ENCODE measurements around the gene PLCB1.

Gene PLCB1

DNA sequence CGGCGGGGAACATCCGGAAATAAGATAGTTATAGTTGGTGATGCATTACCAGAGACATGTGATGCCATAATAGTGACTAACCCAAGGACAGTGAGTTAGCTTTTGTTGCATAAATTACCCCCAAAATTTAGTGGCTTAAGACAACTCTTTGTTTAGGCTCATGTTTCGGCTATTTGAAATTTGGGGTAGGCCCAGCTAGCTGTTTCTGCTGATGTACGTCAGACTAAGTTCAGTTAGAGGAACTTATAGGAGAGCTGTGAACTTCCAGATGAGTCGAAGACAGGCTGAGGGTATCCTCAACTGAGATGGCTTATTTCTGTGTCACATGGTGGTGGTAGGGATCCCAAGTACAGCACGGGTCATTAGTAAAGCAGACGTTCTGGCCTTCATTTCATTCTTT lies 366.5 kb downstream of the PLCB1 start:
- Histone ChIP-seq H3K4me1 (ENCODE audit: control insufficient read depth, insufficient read depth, low read length) (no peaks in the 10 kb centered on the region), H3K9me3 (ENCODE audit: control insufficient read depth, low read length) (no peaks in the 10 kb centered on the region), H3K27me3 (ENCODE audit: control insufficient read depth, insufficient read depth, low read length, poor library complexity, severe bottlenecking) (no peaks in the 10 kb centered on the region), H3K4me3 (ENCODE audit: insufficient read depth, low read depth, low read length) (no peak overlapping the region), H3K36me3 (ENCODE audit: control insufficient read depth, insufficient read depth, low read length) (no peaks in the 10 kb centered on the region), H3K27ac (ENCODE audit: insufficient read depth, low read depth, low read length, poor library complexity, severe bottlenecking) (no peak overlapping the region)
- WGBS, 2 experiments, result 95 to 96% methylated on average over 7 to 8 of the region's 8 CpGs

DNA sequence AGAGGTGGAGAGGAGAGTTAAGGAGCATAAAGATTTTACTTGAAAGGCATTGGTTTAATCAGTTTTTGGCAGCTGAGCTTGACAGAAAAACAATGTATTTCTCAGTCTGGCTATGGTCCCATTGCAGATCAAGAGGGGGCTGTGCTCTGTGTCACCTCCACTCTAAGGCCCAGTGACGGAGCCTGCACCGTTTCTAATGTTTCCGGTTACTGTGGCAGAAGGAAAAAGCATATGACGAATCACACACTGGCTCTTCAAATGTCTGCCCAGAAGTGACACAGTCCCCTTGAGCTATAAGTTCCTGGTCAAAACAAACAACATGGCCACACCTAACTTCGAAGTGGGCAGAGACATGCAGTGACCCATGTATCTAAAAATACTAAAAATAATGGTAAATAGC lies 372.0 kb downstream of the PLCB1 start:
- H3K4me1 ChIP-seq (ENCODE audit: control insufficient read depth, insufficient read depth, low read length), result no peaks in the 10 kb centered on the region
- no peaks in the 10 kb centered on the region for H3K9me3 ChIP-seq (ENCODE audit: control insufficient read depth, low read length)
- 96 to 98% methylated on average over 4 to 5 of the region's 5 CpGs for WGBS, 2 experiments
- H3K27me3 ChIP-seq (ENCODE audit: control insufficient read depth, insufficient read depth, low read length, poor library complexity, severe bottlenecking), result no peaks in the 10 kb centered on the region
- no peaks in the 10 kb centered on the region for H3K36me3 ChIP-seq (ENCODE audit: control insufficient read depth, insufficient read depth, low read length)
- H3K4me3 ChIP-seq (ENCODE audit: insufficient read depth, low read depth, low read length), result no peak overlapping the region
- no peak overlapping the region for H3K27ac ChIP-seq (ENCODE audit: insufficient read depth, low read depth, low read length, poor library complexity, severe bottlenecking)

GRCh38 chr20:8505476-8506200 lies 373.6 kb downstream of the PLCB1 start:
- no peaks in the 10 kb centered on the region for H3K9me3 ChIP-seq (ENCODE audit: control insufficient read depth, low read length)
- H3K27ac ChIP-seq (ENCODE audit: insufficient read depth, low read depth, low read length, poor library complexity, severe bottlenecking), result no peak overlapping the region
- H3K4me3 ChIP-seq (ENCODE audit: insufficient read depth, low read depth, low read length), result no peak overlapping the region
- no peaks in the 10 kb centered on the region for H3K36me3 ChIP-seq (ENCODE audit: control insufficient read depth, insufficient read depth, low read length)
- H3K4me1 ChIP-seq (ENCODE audit: control insufficient read depth, insufficient read depth, low read length), result no peaks in the 10 kb centered on the region
- WGBS, 2 experiments, result 95 to 96% methylated on average over 4 of the region's 4 CpGs
- no peaks in the 10 kb centered on the region for H3K27me3 ChIP-seq (ENCODE audit: control insufficient read depth, insufficient read depth, low read length, poor library complexity, severe bottlenecking)

- Histone ChIP-seq H3K36me3 (ENCODE audit: control insufficient read depth, insufficient read depth, low read length) (no peaks in the 10 kb centered on the region), H3K4me3 (ENCODE audit: insufficient read depth, low read depth, low read length) (no peak overlapping the region), H3K27ac (ENCODE audit: insufficient read depth, low read depth, low read length, poor library complexity, severe bottlenecking) (no peak overlapping the region), H3K27me3 (ENCODE audit: control insufficient read depth, insufficient read depth, low read length, poor library complexity, severe bottlenecking) (no peaks in the 10 kb centered on the region), H3K9me3 (ENCODE audit: control insufficient read depth, low read length) (no peaks in the 10 kb centered on the region), H3K4me1 (ENCODE audit: control insufficient read depth, insufficient read depth, low read length) (no peaks in the 10 kb centered on the region)
- WGBS, 2 experiments, result 94 to 100% methylated on average over 2 to 3 of the region's 3 CpGs
Measured at GRCh38 chr20:8507231-8507630, 375.2 kb downstream of the PLCB1 start.

DNA sequence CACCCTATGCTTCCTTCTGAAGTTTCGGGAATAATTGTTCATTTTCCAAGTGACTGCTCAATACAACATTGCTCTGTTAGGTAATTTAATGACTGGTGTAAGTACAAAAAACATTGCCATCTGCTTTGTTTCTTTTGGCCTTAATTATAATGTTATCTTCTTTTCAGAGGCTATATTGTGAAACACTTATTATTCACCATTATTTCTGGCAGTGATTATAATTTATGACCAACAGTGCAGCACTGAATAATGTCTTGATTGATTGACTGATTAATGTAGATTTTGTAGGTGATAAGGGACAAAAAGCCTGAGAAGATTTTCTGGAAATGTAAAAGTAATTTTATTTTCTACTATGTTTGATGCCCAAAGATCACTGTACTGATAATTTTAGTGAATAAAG lies 377.7 kb downstream of the PLCB1 start:
- no peaks in the 10 kb centered on the region for H3K27me3 ChIP-seq (ENCODE audit: control insufficient read depth, insufficient read depth, low read length, poor library complexity, severe bottlenecking)
- no peak overlapping the region for H3K4me3 ChIP-seq (ENCODE audit: insufficient read depth, low read depth, low read length)
- no peaks in the 10 kb centered on the region for H3K36me3 ChIP-seq (ENCODE audit: control insufficient read depth, insufficient read depth, low read length)
- no peaks in the 10 kb centered on the region for H3K4me1 ChIP-seq (ENCODE audit: control insufficient read depth, insufficient read depth, low read length)
- H3K27ac ChIP-seq (ENCODE audit: insufficient read depth, low read depth, low read length, poor library complexity, severe bottlenecking), result no peak overlapping the region
- WGBS, 2 experiments, result 85 to 91% methylated on average over 1 of the region's 1 CpG
- no peaks in the 10 kb centered on the region for H3K9me3 ChIP-seq (ENCODE audit: control insufficient read depth, low read length)

GRCh38 chr20:8510808-8511207 lies 378.7 kb downstream of the PLCB1 start:
- Histone ChIP-seq H3K36me3 (ENCODE audit: control insufficient read depth, insufficient read depth, low read length) (no peaks in the 10 kb centered on the region), H3K27ac (ENCODE audit: insufficient read depth, low read depth, low read length, poor library complexity, severe bottlenecking) (no peak overlapping the region), H3K27me3 (ENCODE audit: control insufficient read depth, insufficient read depth, low read length, poor library complexity, severe bottlenecking) (no peaks in the 10 kb centered on the region), H3K9me3 (ENCODE audit: control insufficient read depth, low read length) (no peaks in the 10 kb centered on the region), H3K4me3 (ENCODE audit: insufficient read depth, low read depth, low read length) (no peak overlapping the region), H3K4me1 (ENCODE audit: control insufficient read depth, insufficient read depth, low read length) (no peaks in the 10 kb centered on the region)

DNA sequence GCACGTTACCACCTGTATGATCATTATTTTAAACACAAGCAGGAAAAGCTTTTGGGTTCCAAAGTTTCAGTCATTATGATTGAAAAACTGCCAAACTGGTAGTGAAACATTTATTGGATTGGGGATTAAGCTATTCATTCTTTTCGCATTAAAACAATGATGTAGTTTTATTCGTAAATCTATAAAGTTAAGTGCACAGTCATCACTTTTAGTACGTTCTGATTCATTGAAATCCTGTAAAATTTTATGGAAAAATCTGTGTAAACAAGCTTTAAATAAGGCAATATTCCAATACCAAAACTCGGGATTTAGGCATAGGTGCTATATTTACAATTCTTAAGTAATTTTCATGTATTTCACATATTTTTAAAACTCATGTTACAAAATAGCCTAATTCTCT lies 379.9 kb downstream of the PLCB1 start:
- Histone ChIP-seq H3K36me3 (ENCODE audit: control insufficient read depth, insufficient read depth, low read length) (no peaks in the 10 kb centered on the region), H3K27me3 (ENCODE audit: control insufficient read depth, insufficient read depth, low read length, poor library complexity, severe bottlenecking) (no peaks in the 10 kb centered on the region), H3K4me3 (ENCODE audit: insufficient read depth, low read depth, low read length) (no peak overlapping the region), H3K9me3 (ENCODE audit: control insufficient read depth, low read length) (no peaks in the 10 kb centered on the region), H3K4me1 (ENCODE audit: control insufficient read depth, insufficient read depth, low read length) (no peaks in the 10 kb centered on the region), H3K27ac (ENCODE audit: insufficient read depth, low read depth, low read length, poor library complexity, severe bottlenecking) (no peak overlapping the region)
- WGBS, 2 experiments, result 88 to 94% methylated on average over 4 of the region's 5 CpGs

DNA sequence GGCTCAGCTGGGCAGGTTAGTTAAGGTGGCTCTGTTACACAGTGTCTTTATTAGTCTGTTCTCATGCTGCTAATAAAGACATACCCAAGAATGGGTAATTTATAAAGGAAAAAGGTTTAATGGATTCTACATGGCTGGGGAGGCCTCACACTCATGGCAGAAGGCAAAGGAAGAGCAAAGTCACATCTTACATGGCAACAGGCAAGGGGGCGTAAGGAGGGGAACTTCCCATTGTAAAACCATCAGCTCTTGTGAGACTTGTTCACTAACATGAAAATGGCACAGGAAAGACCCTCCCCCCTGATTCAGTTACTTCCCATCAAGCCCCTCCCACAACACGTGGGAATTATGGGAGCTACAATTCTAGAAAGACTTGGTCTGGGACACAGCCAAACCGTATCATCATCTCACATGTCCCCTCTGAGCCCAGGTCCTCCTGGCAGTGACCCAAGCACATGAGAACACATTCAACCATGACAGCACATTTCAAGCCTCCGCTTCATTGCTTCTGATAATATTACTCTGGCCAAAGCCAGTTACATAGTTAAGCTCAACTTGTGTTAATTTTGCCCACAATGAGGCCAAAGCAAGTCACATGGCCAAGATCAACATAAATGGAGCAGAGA lies 383.9 kb downstream of the PLCB1 start:
- no peak overlapping the region for H3K27ac ChIP-seq (ENCODE audit: insufficient read depth, low read depth, low read length, poor library complexity, severe bottlenecking)
- no peaks in the 10 kb centered on the region for H3K27me3 ChIP-seq (ENCODE audit: control insufficient read depth, insufficient read depth, low read length, poor library complexity, severe bottlenecking)
- WGBS, 2 experiments, result 86 to 91% methylated on average over 4 of the region's 4 CpGs
- H3K4me3 ChIP-seq (ENCODE audit: insufficient read depth, low read depth, low read length), result no peak overlapping the region
- peaks cover 9% of the 10 kb centered on the region for H3K4me1 ChIP-seq (ENCODE audit: control insufficient read depth, insufficient read depth, low read length)
- H3K9me3 ChIP-seq (ENCODE audit: control insufficient read depth, low read length), result no peaks in the 10 kb centered on the region
- H3K36me3 ChIP-seq (ENCODE audit: control insufficient read depth, insufficient read depth, low read length), result no peaks in the 10 kb centered on the region

- H3K27ac ChIP-seq (ENCODE audit: insufficient read depth, low read depth, low read length, poor library complexity, severe bottlenecking), result no peak overlapping the region
- no peaks in the 10 kb centered on the region for H3K27me3 ChIP-seq (ENCODE audit: control insufficient read depth, insufficient read depth, low read length, poor library complexity, severe bottlenecking)
- peaks cover 9% of the 10 kb centered on the region for H3K4me1 ChIP-seq (ENCODE audit: control insufficient read depth, insufficient read depth, low read length)
- no peaks in the 10 kb centered on the region for H3K9me3 ChIP-seq (ENCODE audit: control insufficient read depth, low read length)
- no peak overlapping the region for H3K4me3 ChIP-seq (ENCODE audit: insufficient read depth, low read depth, low read length)
- 63 to 74% methylated on average over 4 of the region's 4 CpGs for WGBS, 2 experiments
- no peaks in the 10 kb centered on the region for H3K36me3 ChIP-seq (ENCODE audit: control insufficient read depth, insufficient read depth, low read length)
Measured at GRCh38 chr20:8518878-8519277, 386.8 kb downstream of the PLCB1 start.

- 100% methylated on average over 1 of the region's 1 CpG for WGBS, 2 experiments
- H3K36me3 ChIP-seq (ENCODE audit: control insufficient read depth, insufficient read depth, low read length), result no peaks in the 10 kb centered on the region
- no peaks in the 10 kb centered on the region for H3K27me3 ChIP-seq (ENCODE audit: control insufficient read depth, insufficient read depth, low read length, poor library complexity, severe bottlenecking)
- H3K4me3 ChIP-seq (ENCODE audit: insufficient read depth, low read depth, low read length), result no peak overlapping the region
- H3K9me3 ChIP-seq (ENCODE audit: control insufficient read depth, low read length), result no peaks in the 10 kb centered on the region
- H3K27ac ChIP-seq (ENCODE audit: insufficient read depth, low read depth, low read length, poor library complexity, severe bottlenecking), result no peak overlapping the region
- H3K4me1 ChIP-seq (ENCODE audit: control insufficient read depth, insufficient read depth, low read length), result peaks cover 9% of the 10 kb centered on the region
Measured at GRCh38 chr20:8519887-8520286, 387.8 kb downstream of the PLCB1 start.
